Stomach (tissue), 4 donors: Measurements from ENCODE around the gene RNF166.

Source experiments
- CTCF ChIP-seq, 7 experiments: fragments of 450-650 bp in 4 of 7; fragments of 200-600 bp in 3 of 7; sonication (generic) in 3 of 7; IDR thresholded peaks; one replicate each; pipeline ENCODE4 v1.5.1; 2016 to 2019; ENCODE audit warnings: antibody characterized with exemption in 7 of 7, control low read depth in 2 of 7, mild to moderate bottlenecking in 1 of 7
- POLR2A ChIP-seq, 4 donors: fragments of 450-650 bp; IDR thresholded peaks; one replicate each; pipeline ENCODE4 v1.6.1; 2016; ENCODE audit warnings: antibody characterized with exemption in 4 of 4, control low read depth in 2 of 4, mild to moderate bottlenecking in 1 of 4, moderate library complexity in 1 of 4

DNA sequence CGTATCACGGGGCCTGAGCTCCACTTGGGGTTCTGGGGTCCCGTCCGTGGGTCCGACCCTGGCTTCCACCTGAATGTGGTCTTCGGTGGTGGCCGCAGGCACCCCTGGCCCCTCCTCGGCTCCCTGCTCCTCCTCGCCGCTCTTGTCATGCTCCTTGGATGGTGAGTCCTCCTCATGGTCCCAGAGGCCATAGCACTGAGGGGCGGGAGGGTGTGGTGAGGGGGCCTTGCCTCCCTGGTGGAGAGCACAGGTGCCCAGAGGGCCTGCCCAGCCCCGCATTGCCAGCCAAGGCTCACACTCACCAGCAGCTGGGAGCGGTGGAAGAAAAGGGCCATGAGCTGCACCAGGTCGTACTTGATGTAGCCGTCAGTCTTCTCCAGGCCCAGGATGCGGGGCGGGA, 15.0 kb upstream of the RNF166 start:
- TF ChIP-seq CTCF (IDR thresholded peaks at IDR 0.05) (no peak), POLR2A (IDR thresholded peaks at IDR 0.05) (no peak)
